Measurements from ENCODE around the gene OTOF.
A peak's percentile ranks its signal among the peaks of the same experiment; 100 is the strongest.

The OTOF gene

DNA sequence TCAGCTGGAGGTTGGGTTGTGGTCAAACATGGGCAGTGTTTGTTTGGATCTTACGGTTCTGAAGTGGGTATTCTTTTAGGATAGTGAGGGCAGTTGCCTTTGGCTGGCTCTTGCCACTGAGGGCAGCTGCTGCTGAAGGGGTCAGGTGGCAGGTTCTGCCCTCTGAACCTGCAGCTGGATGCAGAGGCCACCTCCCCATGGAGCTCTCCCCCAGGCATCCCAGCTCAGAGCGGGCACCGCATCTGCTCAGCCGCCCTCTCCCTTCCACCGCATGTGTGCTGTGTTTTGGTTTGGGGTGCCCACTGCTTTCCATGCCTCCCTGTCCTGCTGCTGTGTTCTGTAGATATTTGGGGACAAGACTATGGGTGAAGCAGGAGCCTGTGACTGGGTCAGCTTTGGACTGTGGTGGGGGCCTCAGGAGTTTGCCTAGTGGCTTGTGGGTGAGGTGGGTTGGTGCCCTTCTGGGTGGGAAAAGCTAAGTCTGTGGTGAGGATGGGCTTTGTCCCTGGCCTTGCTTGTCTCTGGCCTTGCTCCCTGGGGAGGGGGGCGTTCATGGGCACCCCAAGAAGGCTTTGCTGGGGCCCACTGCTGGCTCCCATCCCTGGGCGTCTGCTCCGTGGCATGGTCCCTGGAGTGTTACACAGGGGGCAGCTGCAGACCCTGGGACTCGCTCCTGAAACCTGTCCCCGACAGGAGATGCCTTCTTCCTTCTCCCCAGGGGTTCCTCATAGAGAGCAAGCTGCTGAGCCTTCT lies 28.5 kb downstream of the OTOF start:
- no peak for DNase-seq (ENCODE audit: low spot score)

DNA sequence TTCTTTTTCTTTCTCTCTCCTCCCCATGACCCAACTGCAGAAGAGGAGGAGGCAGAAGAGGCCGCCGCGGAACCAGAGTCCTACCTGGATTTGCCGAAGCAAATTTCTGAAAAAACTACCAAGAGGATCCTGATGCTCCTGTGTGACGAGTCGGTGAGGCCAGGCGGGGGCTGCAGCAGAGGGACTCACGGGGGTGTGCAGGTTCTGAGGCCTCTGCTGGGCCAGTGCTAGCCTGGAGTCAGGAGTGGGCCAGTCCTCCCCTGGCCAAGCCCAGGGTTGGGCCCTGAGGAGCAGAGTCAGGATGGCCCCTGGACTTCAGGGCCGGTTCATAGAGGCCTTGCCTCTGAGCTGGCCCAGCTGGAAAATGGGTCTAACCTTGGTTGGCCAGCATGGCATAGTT lies 29.3 kb downstream of the OTOF start:
- no peak for DNase-seq (ENCODE audit: low spot score)

DNA sequence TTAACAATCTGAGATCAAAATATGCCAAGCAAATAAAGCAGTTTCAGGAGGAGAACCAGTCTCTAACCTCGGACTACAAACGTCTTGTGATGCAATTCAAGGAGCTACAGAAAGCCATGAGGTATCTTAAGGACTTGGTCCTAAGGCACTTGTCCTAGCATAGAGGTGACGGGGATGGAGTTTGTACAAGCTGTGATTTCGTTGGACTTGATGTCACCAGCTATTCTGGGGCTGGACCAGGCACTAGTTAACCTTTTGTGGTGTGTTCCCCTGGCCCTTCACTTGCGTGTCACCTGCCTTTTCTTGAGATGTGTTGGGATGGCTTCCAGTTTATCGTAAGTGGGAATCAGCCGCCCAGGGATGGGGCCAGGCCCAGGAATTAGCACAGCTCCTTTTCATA lies 33.7 kb downstream of the OTOF start:
- DNase-seq (ENCODE audit: low spot score), result no peak

DNA sequence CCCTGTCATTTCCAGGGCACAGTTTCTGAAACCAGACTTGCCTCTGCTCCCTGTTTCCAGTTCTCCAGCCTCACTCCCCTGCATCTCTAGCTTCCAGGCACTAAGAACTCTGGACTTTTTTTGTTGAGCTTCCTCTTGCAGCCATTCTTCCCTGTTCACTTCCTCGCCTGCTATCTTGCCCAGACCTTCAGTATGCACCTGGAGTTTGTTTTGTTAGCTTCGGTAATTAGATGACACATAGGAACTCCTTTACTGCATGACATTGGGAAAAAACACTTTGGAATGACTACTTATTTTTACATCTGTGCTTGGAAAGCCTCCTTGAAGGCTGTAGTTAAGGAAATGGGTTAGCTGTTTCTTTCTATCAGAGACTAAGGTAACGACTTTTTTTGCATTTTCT lies 35.2 kb downstream of the OTOF start:
- no peak for DNase-seq (ENCODE audit: low spot score)

DNA sequence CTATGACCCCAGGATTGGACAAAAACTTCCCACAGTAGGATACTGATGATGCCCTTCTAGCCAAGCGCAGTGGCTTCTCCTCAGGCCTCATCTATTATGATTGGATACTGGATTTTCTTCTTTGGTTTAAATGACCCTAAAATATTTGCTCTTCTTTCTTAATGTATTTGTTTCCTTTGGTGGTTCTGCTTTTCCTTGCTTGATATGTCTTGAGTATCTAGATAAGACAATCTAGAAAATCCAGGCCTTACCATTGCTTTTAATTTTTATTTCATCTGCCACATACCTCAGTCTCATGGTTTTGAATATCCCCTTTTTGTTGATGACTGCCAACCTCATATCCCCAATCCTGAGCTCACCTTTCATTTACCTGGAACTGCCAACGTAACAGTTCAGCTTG lies 35.6 kb downstream of the OTOF start:
- DNase-seq (ENCODE audit: low spot score), result no peak

DNA sequence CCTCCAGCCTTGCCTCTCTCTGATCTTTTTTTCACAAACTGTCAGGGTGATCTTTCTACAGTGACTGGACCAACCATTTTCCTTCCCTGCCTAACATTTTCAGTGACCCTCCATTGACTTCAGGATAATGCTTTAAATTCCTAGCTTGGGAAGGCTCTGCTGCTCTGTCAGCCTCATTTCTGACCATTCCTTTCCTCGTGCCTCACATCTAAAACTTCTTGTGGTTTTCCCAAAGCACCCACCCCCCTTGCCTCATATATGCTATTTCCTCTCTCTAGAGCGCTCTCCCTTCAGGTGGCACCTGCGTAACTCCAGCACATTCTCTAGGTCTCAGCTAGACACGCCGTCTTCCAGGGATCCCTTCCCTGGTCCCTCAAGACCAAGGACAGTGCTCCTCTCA lies 39.0 kb downstream of the OTOF start:
- no peak for DNase-seq (ENCODE audit: low spot score)

DNA sequence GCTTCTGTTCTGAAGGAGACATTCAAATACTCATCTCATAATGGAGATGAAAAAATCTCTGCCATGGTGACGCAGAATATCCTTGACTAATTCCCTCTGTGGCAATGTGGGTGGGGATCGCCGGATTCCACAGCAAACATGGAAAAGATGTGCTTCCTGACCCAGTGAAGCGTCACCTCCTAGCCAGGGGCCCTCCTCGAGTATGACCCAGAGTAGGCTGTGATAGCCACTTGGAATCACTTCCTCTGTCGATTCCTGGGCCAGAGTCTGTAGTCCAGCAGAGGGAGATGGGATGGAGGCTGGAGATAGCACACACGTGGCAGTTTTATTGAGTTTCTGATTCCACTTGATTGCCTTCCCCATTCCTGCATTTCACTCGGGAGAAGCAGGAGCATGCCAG lies 39.4 kb downstream of the OTOF start:
- no peak for DNase-seq (ENCODE audit: low spot score)

DNA sequence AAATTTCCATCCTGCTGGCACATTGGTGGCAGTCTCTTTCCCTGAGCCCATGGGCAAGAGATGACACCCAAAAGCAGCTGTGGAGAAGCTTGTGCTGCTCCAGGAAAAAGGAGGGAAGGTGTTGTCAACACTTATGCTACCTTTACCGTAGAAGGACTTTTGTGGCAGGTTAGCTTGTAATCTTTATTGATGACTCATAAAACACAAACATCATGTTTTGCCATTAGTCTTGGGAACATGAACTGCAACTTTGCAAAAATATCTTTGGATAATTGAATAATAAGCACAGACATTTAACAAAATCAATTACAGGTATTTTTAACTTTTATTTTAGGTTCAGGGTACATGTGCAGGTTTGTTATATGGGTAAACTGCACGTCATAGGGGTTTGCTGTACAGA lies 42.8 kb downstream of the OTOF start:
- DNase-seq (ENCODE audit: low spot score), result no peak

DNA sequence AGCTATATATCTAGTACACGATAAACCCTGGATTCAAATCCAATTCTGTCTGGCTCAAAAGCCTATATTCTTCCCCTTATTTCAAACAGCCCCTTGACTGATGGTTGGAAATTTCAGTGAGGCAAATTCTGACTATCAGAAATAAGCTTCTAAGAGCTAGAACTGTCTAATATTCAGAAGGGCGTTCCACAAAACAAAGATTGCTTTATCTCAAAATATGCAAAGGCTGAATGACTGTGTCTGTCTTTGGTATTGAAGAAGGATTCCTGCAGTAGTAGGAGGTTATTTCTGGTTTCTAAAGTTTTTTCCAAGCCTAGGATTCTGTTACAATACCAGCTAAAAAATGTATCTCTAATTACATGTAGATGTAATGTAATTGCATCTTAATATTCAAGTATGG lies 45.1 kb downstream of the OTOF start:
- DNase-seq (ENCODE audit: low spot score), result no peak

DNA sequence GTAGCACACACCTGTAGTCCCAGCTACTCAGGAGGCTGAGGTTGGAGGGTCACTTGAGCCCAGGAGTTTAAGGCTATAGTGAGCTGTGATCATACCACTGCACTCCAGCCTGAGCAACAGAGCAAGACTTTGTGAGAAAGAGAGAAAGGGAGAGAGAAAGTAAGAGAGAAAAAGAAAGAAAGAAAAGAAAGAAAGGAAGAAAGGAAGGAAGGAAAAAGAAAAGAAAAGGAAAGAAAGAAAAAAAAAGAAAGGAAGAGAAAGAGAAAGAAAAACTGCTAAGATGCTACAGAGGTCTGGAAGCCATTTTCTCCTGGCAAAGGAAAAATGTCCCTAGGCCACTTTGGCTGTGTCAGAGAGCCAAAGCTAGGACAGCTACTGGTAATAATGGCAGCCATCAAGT lies 45.6 kb downstream of the OTOF start:
- no peak for DNase-seq (ENCODE audit: low spot score)

DNA sequence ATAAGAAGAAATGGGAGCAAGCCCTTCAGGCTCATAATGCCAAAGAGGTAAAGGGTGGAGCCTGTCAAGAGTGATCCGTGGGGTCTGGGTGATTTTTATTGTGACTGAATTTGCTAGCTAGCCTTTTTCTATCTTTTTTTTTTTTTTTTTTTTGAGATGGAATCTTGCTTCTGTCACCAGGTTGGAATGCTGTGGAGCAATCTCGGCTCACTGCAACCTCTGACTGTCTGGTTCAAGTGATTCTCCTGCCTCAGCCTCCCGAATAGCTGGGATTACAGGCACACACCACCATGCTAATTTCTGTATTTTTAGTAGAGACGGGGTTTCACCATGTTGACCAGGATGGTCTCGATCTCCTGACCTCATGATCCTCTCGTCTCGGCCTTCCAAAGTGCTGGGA lies 47.1 kb downstream of the OTOF start:
- no peak for DNase-seq (ENCODE audit: low spot score)

DNA sequence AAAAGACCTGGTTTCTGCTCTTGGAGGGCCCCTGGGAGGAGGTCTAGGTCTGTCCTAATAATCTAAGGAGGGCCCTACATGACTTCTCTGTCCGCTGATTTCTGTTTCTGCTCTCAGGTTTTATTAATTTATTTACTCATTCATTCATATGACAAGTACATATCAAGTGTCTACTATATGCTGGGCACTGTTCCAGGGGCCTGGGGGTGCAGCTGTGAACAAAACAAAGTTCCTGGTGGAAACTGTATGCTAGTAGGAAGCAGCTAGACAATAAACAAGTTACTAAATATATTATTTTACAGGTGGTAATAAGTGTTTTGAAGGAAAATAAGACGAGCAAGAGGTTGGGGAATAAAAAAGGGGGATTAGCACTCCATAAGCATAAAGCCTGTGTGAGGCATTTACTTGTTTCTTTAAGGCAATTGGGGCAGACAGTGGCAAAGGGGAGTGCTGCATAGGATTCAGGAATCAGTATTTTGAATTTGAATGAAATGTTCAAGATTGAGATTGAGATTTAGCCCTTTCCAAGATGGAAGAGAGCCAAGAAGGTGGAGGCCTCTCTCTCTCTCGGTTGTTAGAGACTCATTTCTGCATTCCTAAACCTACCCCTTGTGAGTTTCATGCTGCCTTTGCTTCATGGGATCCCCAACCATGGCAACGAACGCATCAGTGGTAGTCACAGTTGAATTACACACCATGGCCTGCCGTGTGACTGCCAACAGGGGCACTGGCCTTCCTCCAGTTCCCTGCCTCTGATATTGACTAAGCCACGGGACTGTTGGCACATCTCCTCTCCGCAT lies 47.9 kb downstream of the OTOF start:
- no peak for DNase-seq (ENCODE audit: low spot score)

DNA sequence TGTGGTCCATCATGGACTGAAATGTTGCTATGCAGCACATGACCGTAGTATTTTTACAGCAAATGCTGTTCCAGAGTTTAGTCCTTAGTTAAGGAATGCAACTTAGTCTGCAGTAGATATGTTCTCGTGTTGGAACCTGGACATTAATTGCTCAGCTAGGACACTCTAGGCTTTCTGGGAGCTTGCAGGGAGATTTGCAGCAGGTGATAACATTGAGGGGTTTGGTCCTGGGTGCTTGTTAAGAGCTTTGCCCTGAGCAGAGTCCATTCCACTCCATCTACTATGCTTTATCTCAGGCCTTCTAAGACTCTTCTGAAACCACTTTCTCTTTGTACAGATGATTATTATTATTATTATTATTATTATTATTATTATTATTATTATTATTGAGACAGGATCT lies 49.1 kb downstream of the OTOF start:
- DNase-seq (ENCODE audit: low spot score), result no peak

DNA sequence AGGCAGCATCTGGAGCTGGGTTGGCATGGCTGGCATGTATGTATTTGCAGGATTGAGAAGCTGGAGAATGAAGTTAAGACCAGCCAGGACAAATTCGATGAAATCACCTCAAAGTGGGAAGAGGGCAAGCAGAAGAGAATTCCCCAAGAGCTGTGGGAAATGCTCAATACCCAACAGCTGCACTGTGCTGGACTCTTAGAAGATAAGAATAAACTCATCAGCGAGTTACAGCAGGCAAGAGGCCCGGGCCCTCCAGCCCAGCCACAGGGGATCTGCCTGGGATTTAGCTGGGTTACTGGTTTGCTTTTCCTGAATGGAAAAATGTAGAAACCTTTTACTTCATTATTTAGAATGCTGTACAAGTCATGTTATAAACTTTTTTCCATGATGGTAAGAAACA lies 53.7 kb downstream of the OTOF start:
- DNase-seq (ENCODE audit: low spot score), result no peak

DNA sequence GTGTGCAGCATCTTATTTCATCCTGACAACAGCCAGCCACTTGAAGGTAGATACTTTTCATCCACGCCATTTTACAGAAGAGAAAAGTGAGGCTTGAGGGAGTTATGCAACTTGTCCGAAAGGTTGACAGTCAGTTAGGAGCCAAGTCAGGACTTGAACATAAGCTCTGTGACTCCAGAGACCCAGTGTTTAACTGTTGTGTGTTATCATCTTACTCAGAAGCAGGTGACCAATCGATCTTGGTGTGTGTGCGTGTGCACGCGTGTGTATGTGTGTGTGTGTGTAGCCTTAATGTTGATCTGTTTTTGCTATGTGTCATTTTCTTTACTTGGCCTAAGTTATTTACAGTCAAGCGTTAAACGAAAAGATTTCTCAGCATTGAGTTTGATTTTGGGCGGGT lies 54.2 kb downstream of the OTOF start:
- no peak for DNase-seq (ENCODE audit: low spot score)

DNA sequence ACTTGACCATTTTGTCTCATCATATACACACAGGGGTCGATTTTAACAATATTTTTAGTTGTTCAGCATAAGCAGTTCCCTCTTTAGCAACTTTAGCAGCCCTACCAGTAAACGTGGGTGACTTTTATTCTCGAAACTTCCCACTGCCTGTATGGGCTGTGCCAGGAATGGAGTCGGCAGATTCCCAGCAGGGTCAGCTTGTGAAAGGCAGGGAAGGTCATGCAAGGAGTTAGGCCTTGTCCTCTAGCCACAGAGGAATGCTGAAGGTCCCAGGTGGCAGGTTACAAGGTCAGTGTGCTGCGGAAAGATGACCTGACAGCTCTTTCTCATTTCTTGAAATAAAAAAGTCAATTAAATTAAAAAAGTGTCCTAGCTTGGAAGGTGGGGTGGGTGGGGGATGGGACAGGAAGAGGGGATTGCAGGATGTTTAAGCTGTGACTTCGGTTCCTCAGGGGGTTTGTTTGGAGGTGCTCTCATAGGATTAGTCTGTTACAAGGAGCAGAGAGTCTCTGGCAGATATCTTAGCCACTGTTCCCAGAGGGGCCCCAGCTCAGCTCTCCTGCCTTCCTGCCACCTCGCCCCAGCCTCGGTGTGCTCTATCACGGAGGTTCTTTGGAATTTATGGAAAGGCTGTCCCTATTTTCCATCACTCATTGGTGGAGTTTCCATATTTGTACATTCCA lies 54.8 kb downstream of the OTOF start:
- no peak for DNase-seq (ENCODE audit: low spot score)

DNA sequence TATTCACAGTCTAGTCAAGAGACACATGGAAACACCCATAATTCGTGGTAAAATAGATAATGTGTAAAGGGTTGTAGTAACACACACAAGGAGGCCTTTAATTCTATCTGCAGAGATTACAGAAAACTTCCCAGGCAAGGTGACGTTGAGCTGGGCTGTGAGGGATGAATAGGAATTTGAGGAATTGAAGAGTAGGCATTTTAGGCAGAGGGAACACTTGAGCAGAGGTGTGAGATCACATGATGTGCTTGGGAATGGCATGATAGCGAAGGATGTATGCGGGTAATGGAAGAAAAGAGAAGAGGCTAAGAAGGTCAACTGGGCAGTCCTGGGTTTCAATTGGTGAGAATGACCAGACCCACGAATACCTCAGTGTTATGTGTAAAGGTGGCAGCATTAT lies 56.0 kb downstream of the OTOF start:
- DNase-seq (ENCODE audit: low spot score), result no peak

DNA sequence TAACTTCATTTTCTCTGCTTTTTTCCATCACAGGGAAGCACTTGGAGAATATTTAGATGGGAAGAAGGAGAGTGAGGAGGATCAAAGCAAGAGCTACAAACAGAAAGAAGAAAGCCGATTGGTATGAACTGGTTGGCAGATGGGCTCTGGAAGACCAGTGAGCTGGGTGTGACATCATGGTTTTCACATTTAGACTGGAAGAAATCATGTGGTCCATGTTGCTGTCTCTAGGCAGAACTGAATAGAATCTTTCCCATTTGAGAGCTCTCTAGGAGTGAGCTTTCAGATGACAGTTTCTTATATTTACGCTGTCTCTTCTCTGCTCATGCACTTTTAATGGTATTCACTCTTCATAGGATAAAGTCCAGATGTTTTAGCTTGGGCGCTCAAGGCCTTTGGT lies 63.6 kb downstream of the OTOF start:
- DNase-seq (ENCODE audit: low spot score), result no peak

DNA sequence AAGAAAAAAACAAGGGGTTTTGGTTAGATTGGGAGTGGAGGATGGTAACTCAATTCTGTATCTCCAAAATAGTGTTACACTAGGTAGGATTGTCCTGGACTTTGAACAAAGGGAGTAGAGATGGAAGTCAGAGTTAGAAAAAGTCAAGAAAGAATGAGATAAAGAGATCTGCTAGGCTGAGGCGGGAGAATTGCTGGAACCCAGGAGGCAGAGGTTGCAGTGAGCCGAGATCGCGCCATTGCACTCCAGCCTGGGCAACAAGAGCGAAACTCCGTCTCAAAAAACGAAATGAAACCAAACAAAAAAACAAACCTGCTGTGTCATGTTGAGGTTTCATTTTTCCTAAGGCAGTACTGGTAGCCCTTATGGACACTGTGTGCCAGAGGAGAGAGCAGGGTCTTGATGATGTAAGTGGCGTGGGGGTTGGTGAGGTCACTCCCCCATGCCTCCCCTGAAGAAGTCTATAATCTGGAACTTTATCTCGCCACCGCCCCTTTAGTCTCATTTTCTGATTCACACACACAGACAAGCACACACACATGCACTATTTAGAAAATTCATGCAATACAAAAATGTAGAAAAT lies 65.7 kb downstream of the OTOF start:
- DNase-seq (ENCODE audit: low spot score), result peak; percentile 28

DNA sequence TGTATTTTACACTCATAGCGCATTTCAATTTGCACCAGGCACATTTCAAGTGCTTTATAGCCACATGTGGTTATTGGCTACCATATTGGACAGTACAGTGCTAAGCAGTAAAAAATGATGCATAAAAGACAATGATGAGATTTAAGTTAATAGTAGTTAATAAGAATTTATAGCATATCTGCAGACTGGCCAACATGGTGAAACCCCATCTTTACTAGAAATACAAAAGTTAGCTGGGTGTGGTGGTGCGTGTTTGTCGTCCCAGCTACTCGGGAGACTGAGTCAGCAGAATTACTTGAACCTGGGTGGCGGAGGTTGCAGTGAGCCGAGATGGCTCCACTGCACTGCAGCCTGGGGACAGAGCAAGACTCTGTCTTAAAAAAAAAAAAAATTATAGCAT lies 66.5 kb downstream of the OTOF start:
- no peak for DNase-seq (ENCODE audit: low spot score)

DNA sequence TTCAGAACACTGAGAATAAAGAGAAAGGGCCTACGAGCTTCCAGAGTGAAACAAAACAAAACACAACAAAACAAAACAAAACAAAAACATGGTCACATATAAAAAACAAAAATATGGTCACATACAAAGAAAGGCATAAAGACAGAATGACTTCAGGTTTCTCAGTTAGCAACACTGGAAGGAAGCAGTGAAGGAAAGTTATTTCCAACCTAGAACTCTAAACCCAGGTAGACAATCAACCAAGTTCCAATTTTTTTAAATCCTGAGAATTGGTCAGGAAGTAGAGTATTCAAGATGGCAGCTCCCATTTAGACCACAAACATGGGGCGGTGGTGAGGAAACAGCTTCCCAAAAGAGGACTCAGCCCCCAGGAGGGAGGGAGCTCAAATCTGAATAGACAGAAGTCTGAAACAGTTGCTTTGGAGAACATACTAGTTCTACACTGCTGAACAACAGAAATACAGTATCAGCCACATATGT lies 67.1 kb downstream of the OTOF start:
- no peak for DNase-seq (ENCODE audit: low spot score)

DNA sequence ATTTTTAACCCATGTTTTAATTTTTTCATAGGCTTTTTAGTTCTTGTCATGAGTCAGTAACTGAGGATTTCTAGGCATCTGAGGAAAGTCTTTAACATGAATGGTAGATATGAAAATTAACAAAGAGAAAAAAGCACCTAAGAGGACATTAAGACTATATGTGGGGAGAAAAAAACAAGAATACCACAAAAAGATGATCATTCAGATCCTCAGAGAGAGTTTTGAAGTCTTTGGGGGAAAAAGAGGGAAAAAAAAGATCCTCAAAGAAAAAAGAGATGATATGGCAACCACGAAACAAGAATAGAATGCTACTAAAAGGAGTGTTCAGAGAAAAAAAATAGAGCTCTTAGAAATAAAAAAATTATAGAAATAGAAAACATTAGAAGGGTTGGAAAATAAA lies 68.1 kb downstream of the OTOF start:
- no peak for DNase-seq (ENCODE audit: low spot score)

DNA sequence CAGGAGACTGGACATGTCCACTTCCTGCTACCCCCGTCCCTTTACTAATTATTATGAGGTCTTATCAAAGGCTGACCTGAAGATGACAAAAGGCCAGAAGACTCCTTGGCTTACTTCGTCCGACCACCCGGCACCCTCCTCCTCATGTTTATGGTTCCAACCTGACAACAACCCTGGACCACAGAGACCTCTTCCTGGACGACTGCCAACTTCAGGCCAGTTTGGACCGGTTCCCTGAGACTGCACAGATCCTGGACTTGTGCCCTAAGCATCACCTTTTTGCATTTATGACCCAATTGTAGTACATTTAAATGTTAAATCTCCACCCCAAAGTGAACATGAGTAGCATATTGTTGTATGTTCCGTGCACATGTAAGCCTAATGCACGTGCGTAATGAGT lies 70.4 kb downstream of the OTOF start:
- no peak for DNase-seq (ENCODE audit: low spot score)
